Adipocyte (in vitro differentiated cells): ENCODE measurements around the gene TEDC1.

Source experiments
- DNase-seq: peaks from one replicate; pipeline ENCODE4 v3.0.0-alpha.2; 2015; ENCODE audit warnings: low read depth
- H3K27me3 ChIP-seq: replicated peaks from 2 replicates; pipeline ENCODE4 v1.7.0; 2013; ENCODE audit warnings: mild to moderate bottlenecking, low read length, moderate library complexity; ENCODE audit not compliant: control insufficient read depth, insufficient read depth
- H3K36me3 ChIP-seq: 2 replicates; pipeline ENCODE4 v1.7.0; 2013; ENCODE audit warnings: low read length, mild to moderate bottlenecking, moderate library complexity; ENCODE audit not compliant: control insufficient read depth, insufficient read depth, severe bottlenecking
- H3K4me1 ChIP-seq: 2 replicates; pipeline ENCODE4 v1.7.0; 2013; ENCODE audit warnings: mild to moderate bottlenecking, low read length, moderate library complexity; ENCODE audit not compliant: control insufficient read depth, insufficient read depth
- H3K4me3 ChIP-seq: 2 replicates; pipeline ENCODE4 v1.7.0; 2013; ENCODE audit warnings: mild to moderate bottlenecking, low read length, moderate library complexity
- H3K9ac ChIP-seq: 2 replicates; pipeline ENCODE4 v1.7.0; 2013; ENCODE audit warnings: mild to moderate bottlenecking, low read length, moderate library complexity
- H3K9me3 ChIP-seq: 2 replicates; pipeline ENCODE4 v1.7.0; 2013; ENCODE audit warnings: mild to moderate bottlenecking, low read length, moderate library complexity; ENCODE audit not compliant: control insufficient read depth

The TEDC1 gene

GRCh38 chr14:105508069-105508468 lies 17.0 kb downstream of the TEDC1 start:
- no peaks in the 10 kb centered on the region for H3K9me3 ChIP-seq
- H3K4me1 ChIP-seq = no peaks in the 10 kb centered on the region
- DNase-seq = no peak
- H3K9ac ChIP-seq = no peak overlapping the region
- H3K4me3 ChIP-seq = no peak overlapping the region
- no peaks in the 10 kb centered on the region for H3K36me3 ChIP-seq
- H3K27me3 ChIP-seq = peaks cover 41% of the 10 kb centered on the region

GRCh38 chr14:105508601-105509000 lies 17.6 kb downstream of the TEDC1 start:
- Histone ChIP-seq H3K36me3 (no peaks in the 10 kb centered on the region), H3K9me3 (no peaks in the 10 kb centered on the region), H3K4me3 (no peak overlapping the region), H3K4me1 (no peaks in the 10 kb centered on the region), H3K27me3 (peaks cover 42% of the 10 kb centered on the region), H3K9ac (no peak overlapping the region)
- DNase-seq = no peak

- Histone ChIP-seq H3K4me3 (no peak overlapping the region), H3K9ac (no peak overlapping the region), H3K27me3 (peaks cover 40% of the 10 kb centered on the region), H3K9me3 (peaks cover 12% of the 10 kb centered on the region), H3K4me1 (no peaks in the 10 kb centered on the region), H3K36me3 (no peaks in the 10 kb centered on the region)
- no peak for DNase-seq
Observed at GRCh38 chr14:105517096-105517495, 26.1 kb downstream of the TEDC1 start.

- H3K27me3 ChIP-seq = peaks cover 30% of the 10 kb centered on the region
- H3K9me3 ChIP-seq = peaks cover 12% of the 10 kb centered on the region
- H3K9ac ChIP-seq = no peak overlapping the region
- no peak overlapping the region for H3K4me3 ChIP-seq
- no peak for DNase-seq
- no peaks in the 10 kb centered on the region for H3K4me1 ChIP-seq
- no peaks in the 10 kb centered on the region for H3K36me3 ChIP-seq
Observed at GRCh38 chr14:105519946-105520698, 29.1 kb downstream of the TEDC1 start.

GRCh38 chr14:105525326-105525725 lies 34.3 kb downstream of the TEDC1 start:
- no peak overlapping the region for H3K9ac ChIP-seq
- peaks cover 5% of the 10 kb centered on the region for H3K27me3 ChIP-seq
- H3K4me3 ChIP-seq = no peak overlapping the region
- no peaks in the 10 kb centered on the region for H3K9me3 ChIP-seq
- no peak for DNase-seq
- peaks cover 2% of the 10 kb centered on the region for H3K4me1 ChIP-seq
- no peaks in the 10 kb centered on the region for H3K36me3 ChIP-seq

- H3K9ac ChIP-seq = no peak within 1 kb of the TSS
- H3K36me3 ChIP-seq = no peaks in the 10 kb centered on the region
- DNase-seq = peak; percentile 71
- no peaks in the 10 kb centered on the region for H3K9me3 ChIP-seq
- H3K27me3 ChIP-seq = peaks cover 4% of the 10 kb centered on the region
- H3K4me3 ChIP-seq = no peak within 1 kb of the TSS
- H3K4me1 ChIP-seq = peaks cover 2% of the 10 kb centered on the region
Observed at GRCh38 chr14:105525861-105526775, 35.1 kb downstream of the TEDC1 start, which contains the start of gene TMEM121. Gene TMEM121, plus strand, starts transcription at chr14:105526583. Its CDS starts 2,252 bp downstream, at chr14:105528835.

- Histone ChIP-seq H3K9me3 (no peaks in the 10 kb centered on the region), H3K4me1 (peaks cover 2% of the 10 kb centered on the region), H3K4me3 (no peak overlapping the region), H3K36me3 (no peaks in the 10 kb centered on the region), H3K9ac (no peak overlapping the region), H3K27me3 (peaks cover 1% of the 10 kb centered on the region)
- DNase-seq = peak; percentile 40
Observed at GRCh38 chr14:105526776-105527380, 35.8 kb downstream of the TEDC1 start.

- peaks cover 2% of the 10 kb centered on the region for H3K4me1 ChIP-seq
- peaks cover 3% of the 10 kb centered on the region for H3K27me3 ChIP-seq
- H3K9ac ChIP-seq = no peak overlapping the region
- DNase-seq = no peak
- no peaks in the 10 kb centered on the region for H3K36me3 ChIP-seq
- H3K4me3 ChIP-seq = no peak overlapping the region
- H3K9me3 ChIP-seq = no peaks in the 10 kb centered on the region
Observed at GRCh38 chr14:105527381-105527825, 36.4 kb downstream of the TEDC1 start.

GRCh38 chr14:105527826-105528585 lies 37.0 kb downstream of the TEDC1 start:
- H3K4me3 ChIP-seq = peak overlapping the region; percentile 80
- peak overlapping the region; percentile 83 for H3K9ac ChIP-seq
- H3K27me3 ChIP-seq = peaks cover 6% of the 10 kb centered on the region
- H3K36me3 ChIP-seq = no peaks in the 10 kb centered on the region
- H3K4me1 ChIP-seq = peaks cover 2% of the 10 kb centered on the region
- H3K9me3 ChIP-seq = no peaks in the 10 kb centered on the region
- DNase-seq = peak; percentile 92

GRCh38 chr14:105528586-105529318 lies 37.7 kb downstream of the TEDC1 start:
- Histone ChIP-seq H3K4me3 (peak overlapping the region; percentile 24), H3K4me1 (peaks cover 2% of the 10 kb centered on the region), H3K27me3 (peaks cover 13% of the 10 kb centered on the region), H3K9ac (peak overlapping the region; percentile 54), H3K36me3 (no peaks in the 10 kb centered on the region), H3K9me3 (no peaks in the 10 kb centered on the region)
- DNase-seq = no peak
